Daoy (cell line): ENCODE measurements around the gene ATXN7L3. TPM values are rescaled to one million over a fixed set of nuclear protein-coding genes. Genes with fewer than 3 reads are reported as not detected.
"Not testable (repeated sequence)": the region's sequence is repeated elsewhere in the genome, so short reads cannot be mapped to it uniquely, and the experiment has no call there.

ENCODE experiments used
- DNase-seq: peaks from one replicate; pipeline ENCODE4 v3.0.0-alpha.2; 2015; ENCODE audit warnings: low read depth
- total RNA-seq: library from RNA; depleted of rRNA; stranded (reverse); fragments of >200 nt; shearing (Covaris generic); gene quantifications from 2 replicates; pipeline ENCODE4 v1.2.3, GENCODE V29; 2014; rRNA removed

The ATXN7L3 gene, protein sequence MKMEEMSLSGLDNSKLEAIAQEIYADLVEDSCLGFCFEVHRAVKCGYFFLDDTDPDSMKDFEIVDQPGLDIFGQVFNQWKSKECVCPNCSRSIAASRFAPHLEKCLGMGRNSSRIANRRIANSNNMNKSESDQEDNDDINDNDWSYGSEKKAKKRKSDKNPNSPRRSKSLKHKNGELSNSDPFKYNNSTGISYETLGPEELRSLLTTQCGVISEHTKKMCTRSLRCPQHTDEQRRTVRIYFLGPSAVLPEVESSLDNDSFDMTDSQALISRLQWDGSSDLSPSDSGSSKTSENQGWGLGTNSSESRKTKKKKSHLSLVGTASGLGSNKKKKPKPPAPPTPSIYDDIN
- total RNA-seq: 23.6 and 41.2 TPM in 2 replicates

DNA sequence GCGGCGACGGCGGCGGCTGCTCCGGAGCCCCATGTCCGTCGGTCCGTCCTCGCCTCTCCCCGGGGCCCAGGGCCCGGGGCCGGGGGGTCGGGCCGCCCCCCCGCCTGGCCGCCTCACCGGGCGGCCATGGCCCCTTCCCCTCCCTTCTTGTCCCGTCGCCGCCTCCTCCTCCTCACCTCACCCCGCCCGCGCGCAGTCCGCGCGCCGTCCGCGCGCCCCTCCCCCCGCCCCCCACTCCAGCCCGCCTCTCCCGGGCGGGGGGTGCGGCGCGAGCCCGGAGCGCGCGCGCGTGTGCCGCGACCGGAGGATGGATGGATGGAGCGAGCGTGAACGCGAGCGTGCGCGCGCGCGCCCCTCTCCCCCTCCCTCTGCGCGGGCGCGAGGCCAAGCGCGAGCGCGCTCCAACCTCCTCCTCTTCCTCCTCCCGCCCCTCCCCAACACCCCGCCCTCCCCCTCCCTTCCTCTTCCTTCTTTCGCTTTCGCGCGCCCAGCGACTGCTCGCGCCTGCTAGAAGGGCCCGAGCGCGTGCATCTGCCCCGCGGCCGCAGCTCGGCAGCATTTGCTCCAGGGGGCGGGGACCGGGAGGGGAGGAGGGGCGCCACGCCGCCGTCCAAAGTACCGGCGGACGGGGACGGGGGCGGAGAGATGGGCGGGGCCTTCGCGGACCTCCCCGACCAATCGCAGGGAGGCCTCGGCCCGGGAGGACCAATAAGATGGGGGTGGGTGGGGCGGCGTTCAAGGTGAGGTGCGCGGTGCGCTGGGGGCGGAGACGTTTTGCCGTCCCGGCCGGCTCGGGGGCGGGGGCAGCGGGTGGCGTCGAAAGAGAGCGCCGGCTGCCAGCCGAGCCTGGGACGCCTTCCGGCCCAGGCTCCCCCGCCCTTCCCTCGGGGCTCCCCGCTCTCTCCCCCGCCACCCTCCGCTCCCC is at the start of gene ATXN7L3:
Gene ATXN7L3 (minus strand): TSS at position 332 of the 925 bp plus-strand sequence. CDS start 1,814 bp downstream, outside the sequence.
- peak; percentile 97 for DNase-seq

DNA sequence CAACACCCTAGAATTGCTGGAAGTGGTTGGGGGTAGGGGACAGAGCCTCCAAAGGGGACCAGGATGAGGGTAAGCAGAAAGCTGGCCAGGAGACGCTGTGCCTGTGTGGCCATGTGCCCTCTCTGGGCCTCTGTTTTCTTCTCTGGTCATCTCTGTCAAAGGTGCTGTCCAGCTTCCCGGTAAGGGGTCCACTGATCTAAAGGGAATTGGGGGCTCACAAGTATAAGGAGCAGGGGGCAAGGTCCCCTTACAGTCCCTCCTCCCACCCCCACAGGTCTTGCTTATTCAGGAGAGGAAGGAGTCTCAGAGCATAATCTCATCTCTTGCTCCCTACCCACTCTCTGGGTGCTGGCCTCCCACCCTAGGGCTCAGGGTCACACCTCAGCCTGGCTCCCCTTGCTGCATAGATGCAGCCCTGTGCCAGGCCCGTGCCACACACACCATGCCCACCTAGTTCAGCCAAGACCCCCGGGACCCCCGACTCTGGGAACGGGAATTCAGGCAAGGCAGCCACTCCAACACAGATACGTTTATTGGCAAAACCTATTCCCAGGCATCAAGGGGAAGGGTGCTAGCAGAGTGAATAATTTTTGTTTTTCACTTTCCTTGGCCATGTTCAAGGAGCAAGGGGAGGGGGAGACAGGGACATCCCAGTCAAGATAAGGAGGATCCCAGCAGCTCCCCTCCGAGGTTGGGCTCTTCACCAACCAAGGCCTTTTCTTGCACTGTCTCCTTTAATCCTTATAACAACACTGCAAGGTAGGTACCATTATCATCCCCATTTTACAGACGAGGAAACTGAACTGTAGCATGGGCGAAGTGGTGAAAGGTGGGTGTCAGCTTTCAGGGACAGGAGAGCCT is 48.4 kb upstream of the ATXN7L3 start:
- DNase-seq: no peak

DNA sequence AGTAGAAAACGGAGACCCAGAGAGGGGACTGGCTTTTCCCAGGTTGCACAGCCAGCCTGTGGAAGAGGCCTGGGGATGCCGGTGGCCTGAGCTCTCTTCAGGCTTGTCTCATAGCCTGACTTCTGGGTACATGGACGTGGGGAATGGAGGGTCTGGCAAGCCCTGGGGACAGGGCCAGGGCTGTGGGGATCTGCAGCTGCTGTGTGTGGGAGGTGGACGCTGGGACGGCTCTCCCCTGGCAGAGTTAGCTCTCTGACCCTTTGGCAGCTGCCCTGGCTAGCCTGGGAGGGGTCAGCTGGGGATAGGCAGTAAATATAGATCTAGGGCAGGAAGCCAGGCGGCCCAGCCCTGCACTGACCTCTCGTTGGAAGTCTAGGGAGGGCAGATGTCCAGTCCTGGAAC is 47.8 kb upstream of the ATXN7L3 start:
- DNase-seq: no peak

DNA sequence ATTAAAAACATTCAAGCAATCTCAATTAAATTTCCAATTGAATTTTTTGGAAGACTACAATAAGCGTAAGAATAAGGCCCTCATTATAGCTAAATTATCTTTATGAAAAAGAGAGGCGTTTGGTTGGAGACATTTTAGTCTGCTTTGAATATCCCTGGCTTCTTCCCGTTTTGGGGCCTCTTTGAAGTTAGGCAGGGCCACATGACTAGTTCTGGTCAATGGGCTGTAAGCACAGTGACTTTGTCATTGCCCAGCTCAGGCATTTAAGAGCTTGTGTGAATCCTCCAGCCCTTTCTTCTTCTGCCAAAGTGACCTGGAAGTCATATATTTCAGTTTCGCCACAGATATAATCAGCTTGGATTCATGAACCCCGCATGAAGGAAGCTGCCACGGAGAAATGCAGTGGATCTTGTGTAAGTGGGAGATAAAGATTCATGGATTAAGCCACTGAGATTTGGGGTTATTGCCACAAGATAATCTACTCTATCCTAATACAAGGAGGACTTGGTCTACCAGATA is 41.5 kb upstream of the ATXN7L3 start:
- DNase-seq: no peak

DNA sequence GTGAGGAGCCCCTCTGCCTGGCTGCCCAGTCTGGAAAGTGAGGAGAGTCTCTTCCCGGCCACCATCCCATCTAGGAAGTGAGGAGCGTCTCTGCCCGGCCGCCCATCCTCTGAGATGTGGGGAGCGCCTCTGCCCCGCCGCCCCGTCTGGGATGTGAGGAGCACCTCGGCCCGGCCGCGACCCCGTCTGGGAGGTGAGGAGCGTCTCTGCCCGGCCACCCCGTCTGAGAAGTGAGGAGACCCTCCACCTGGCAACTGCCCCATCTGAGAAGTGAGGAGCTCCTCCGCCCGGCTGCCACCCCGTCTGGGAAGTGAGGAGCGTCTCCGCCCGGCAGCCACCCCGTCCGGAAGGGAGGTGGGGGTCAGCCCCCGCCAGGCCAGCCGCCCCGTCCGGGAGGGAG is 38.2 kb upstream of the ATXN7L3 start:
- DNase-seq: not testable (repeated sequence)

DNA sequence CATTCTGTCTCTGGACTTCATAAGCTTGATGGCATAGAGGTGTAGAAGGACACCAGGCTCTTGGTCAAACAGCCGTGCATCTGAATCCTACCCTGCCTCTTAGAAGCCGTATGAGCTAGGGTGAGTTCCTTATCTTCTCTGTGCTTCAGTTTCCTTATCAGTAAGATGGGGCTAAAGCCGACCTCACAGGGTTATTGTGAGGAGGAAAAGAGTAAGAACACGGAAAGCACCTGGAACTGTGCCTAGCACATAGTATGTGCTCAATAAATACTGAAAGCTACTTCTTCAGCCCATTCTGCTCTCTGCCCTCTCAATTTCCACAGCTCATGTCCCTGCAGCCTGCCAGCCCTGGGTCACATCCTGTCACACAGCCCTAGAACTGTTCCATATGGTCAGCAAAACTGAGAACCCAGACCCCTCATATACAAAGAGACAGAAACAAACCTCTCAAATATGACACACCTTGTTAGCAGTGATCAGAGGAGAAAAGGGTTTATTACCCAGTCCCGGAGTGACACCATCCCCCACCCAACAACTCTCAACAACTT is 36.8 kb upstream of the ATXN7L3 start:
- no peak for DNase-seq

DNA sequence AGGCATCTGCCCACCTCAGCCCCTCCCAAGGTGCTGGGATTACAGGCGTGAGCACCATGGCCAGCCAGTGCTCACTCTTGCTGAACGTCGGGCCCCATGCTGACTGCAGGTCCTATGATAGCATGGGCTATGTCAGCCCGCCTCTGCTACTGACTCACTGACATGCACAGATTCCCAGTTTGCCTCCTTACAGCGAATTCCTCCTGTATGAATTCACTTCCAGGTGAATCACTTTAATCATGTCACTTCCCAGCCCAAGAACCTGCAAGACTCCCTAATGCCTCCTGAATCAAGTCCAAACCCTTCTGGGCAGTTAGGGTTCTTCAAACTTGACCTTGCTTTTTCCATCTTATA is 35.9 kb upstream of the ATXN7L3 start:
- DNase-seq: peak; percentile 78

DNA sequence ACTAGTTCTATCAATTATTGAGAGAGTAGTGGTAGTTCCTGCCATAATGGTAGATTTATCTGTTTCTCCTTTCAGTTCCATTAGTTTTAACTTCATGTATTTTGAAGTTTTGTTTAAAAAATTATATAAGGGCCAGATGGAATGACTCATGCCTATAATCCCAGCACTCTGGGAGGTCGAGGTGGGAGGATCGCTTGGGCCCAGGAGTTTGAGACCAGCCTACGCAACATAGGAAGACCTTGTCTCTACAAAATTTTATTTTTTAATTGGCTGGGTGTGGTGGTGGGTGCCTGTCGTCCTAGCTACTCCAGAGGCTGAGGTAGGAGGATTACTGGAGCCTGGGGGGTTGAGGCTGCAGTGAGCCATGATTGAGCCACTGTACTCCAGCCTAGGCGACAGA is 33.9 kb upstream of the ATXN7L3 start:
- no peak for DNase-seq

DNA sequence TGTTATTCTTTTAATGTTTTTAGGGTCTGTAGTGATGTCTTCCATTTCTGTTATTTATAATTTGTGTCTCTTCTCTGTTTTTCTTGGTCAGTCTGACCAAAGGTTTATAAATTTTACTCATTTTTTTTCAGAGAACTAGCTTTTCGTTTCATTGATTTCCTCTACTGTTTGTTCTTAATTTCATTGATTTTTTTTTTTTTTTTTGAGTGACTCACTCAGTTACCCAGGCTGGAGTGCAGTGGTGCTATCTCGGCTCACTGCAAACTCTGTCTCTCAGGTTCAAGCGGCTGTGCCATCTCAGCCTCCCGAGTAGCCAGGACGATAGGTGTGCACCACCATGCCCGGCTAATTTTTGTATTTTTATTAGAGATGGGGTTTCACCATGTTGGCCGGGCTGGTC is 32.4 kb upstream of the ATXN7L3 start:
- DNase-seq: no peak

DNA sequence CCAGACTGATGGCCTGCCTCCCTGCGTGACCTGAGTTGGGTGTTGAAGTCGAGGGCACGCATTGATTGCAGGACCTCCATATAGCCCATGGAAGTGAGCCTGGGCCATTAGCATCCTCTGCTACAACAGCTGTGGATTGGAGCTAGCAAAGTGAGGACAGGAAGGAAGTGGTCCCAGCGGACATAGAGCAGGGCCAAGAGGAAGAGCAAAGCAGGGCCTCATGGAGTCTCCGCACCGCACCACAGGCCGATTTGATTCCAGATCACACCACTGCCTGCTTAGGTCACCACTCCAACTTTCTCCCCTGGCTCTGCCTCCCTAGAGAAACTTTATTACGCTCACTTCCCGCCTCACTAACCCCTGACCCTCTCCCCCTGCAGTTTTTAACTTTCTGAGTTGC is 30.5 kb upstream of the ATXN7L3 start:
- no peak for DNase-seq

DNA sequence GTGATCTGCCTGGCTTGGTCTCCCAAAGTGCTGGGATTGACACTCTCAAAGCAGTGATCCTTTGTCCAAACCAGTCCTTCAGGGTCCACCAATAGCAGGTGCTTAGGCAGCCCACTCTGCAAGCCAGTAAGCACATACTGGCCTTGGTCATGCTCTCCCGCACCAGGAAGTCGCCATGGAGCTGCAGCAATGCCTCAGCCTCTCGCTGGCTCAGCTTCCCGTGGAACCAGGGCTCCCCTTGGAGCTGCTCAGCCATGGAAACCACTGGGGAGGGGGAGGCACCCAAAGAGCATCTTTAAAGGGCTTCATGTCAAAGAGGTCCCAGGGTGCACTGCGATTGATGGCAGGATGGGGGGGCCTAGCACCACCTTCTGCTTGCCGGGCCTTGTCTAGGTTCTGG is 29.4 kb upstream of the ATXN7L3 start:
- DNase-seq: no peak

DNA sequence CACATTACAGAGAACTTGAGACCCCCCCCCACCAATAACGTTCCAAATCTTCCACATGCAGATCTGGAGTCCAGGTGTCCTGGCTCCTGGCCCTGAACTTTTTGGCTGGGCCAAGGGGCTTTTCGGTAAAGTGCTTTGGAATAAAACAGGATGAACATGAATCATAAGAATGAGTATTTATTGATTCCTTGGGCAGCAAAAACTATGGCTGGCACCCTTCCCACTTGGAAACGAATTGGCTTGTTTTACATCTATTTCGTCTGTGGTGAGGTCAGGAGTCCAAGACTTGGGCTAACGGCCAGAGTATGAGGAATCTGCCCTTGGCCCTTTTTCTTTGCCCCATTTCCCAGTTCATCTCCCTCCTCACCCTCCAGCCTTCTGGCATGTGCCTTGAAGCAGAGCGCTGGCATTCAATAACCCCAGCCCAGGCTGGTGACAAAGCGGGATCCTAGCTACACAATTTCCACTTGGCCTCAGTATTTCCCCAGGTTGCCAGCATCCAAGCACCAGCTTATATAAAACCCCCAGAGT is 23.9 kb upstream of the ATXN7L3 start:
- DNase-seq: peak; percentile 27

DNA sequence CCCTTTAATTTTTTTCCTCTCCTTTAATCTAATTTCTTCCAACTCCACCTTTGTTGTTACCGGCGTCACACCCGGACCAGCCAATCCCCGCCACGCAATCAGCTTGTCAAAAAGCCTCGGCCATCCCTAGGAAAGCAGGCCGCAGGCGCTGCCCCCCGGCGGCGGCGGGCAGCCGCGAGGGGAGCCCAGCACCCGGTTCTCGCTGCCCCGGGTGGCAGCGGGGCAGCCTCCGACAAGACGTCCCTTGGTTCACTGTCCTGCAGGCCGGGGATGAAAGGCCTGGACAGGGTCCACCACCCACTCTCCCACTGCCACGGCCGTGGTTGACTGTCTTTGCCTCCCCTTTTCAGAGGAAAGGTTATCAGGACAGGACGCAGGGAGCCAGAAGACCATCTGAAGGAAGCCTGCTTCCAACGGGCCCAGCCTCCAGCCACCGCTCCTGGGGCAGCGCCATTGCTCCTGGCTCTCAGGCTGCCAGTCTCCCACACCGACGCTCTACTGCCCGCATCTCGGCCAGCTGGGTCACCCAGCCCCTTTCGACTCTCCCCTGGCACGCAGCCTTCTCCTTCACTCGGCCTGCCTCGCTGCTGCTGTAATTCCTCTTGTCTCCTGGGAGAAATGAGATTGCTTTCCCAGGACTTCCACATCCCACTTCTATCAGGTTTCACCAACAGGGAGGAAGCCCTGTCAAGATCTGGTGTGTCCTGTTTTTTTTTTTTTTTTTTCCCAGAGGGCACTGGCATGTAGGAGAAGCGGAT is 22.6 kb upstream of the ATXN7L3 start:
- DNase-seq: peak; percentile 74

DNA sequence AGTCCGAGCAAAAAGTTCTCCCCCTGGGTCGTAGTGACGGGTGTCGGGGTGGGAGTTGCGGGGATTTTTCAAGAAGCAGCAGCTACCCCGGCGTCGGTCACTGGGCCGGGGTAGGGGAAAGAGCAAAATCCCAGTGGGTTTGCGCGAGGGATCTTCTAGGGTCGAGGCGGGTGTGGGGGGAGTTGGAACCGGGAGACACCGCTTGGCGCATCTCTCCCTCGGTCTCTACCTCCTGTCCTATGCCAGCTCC is 22.1 kb upstream of the ATXN7L3 start:
- no peak for DNase-seq

DNA sequence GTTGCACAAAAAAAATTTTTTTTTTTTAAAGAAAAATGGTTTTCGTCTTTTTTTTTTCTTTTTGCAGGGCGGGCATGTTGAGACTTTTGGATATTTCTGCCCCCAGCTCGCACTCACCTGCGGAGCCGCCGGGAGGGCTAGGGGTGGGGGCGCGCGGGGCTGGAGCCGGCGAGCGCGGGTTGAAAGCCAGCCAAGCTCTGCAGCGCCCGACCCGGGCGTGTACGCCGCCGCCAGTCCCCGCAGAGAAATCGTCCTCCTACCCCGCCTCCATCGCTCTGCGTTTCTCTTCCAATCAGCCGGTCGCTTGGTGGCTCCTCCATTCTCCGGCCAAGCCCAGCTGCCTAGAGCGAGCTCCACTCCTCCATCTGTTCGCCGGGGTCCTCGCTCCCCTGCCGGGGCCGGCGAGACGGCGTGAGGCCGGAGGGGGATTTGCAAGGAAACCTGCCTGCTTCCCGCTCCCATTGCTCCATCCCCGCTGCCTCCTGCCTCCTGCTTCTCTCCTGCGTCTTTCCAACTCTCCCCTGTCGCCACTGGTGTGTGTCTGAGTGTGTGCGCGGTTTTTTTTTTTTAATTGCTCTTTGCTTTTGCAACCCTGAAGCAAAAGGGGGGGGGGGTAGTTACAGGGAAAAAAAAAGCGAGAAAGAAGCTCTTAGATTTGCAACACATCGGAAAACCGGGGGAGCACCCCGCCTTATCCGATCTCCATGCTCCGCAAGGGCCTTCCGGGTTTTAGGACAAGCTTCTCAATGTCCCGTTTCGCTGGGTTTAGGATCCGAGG is 21.6 kb upstream of the ATXN7L3 start:
- DNase-seq: peak; percentile 79

DNA sequence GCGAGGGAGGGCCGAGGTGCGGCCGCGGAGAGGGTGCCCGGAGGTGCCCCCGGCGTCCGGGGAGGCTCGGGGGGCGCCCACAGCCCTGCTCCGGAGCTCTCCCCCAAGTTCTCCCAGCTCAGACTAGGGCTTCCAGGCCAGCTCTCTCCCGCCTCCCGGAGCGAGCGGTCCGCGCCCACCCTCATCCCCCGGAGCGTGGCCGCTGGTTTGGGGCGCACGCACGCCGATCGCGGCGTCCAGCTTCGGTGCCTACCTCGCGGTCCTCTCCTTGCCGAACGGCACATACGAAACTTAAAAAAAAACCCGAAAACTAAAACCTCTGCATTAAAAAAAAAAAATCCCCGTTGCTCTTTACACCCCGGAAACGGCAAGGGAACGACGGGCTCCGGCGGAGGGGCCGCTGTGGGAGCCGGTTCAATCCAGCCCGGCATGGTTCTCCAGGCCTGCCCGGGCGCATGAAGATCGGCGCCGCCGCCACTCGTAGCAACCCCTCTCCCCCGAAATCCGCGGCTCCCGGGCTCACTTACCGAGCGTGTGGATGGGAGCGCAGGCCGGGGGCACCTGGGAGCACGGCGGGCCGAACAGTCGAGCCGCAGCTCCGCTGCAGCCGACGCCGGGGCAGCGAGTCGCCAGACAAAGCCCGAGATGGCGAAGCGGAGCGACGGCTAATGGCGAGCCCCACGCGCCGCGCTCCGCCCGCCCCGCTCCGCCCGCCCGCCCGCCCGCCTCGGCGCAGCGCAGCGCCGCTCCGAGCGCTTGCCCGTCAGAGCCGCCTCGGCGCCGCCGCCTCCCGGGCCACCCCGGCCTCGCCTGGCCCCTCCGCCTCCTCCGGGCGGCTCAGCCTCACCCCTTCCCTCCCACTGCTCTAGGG is 20.8 kb upstream of the ATXN7L3 start:
- DNase-seq: peak; percentile 56

DNA sequence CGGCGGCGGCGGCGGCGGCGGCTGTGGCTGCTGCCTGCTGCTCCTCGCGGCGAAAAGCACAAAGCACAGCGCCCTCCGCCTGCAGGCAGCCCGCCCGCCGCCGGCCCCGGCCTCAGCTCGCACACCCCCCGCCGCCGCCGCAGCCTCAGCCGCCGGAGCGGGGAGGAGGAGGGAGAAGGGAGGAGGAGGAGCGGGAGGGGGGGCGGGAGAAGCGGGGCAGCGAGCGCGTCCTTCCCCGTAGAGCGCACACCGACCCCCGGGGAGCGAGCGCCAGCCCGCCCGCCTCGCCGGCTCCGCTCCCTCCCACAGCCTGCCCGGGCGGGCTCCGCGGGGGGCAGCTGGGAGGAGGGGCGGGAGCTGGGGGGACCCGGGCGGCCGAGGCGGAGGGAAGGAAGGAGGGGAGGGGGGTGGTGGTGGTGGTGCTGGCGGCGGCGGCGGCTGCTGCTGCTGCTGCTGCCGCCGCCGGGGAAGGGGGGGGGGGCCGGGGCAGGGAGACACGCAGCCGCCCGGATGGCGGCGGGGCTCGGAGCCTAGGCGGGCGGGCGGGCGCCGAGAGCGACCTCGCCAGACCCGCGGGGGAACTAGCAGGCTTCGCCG is 20.0 kb upstream of the ATXN7L3 start, which contains the start of gene UBTF:
Gene UBTF (minus strand): TSS at position 60 of the 597 bp plus-strand sequence. CDS start 1,446 bp downstream, outside the sequence.
- DNase-seq: peak; percentile 70

DNA sequence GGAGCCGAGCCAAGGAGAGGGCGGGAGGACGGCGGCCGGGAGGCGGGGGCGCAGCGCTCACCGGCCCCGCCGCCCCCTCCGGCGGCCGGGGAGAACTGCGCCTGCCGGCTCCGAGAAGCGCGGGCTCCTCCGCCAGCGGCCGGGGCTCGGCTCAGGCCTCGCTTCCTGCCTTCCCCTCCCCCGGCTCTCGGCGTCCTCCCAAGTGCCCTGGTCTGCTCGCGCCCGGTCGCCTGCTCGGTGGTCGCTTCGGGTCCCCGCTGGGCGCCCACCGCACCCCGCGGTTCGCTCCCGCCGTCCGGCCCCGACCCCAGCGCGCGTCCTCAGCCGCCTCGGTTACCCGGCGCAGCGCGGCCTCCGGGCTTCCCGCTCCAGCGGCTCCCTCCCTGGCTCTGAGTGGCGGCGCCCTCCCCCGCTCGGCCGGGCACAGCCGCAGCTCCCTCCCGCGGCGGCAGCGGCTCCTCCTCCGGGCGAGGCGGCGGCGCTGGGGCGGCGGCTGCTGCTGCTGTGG is 19.5 kb upstream of the ATXN7L3 start:
- peak; percentile 77 for DNase-seq
